K562 (cell line): ENCODE data around the gene CLP1. TPM values are rescaled to one million over a fixed set of nuclear protein-coding genes. Genes with fewer than 3 reads are reported as not detected.

ENCODE experiments used
- ARID2 ChIP-seq: fragments of 450-650 bp; IDR thresholded peaks from 2 replicates; pipeline ENCODE4 v1.6.1; 2017; ENCODE audit warnings: antibody characterized with exemption, mild to moderate bottlenecking
- CBX8 ChIP-seq: fragments of 200-600 bp; sonication (generic); IDR thresholded peaks from 2 replicates; pipeline ENCODE4 v1.6.1; 2012; ENCODE audit warnings: borderline replicate concordance, mixed run types, low read depth, mild to moderate bottlenecking, moderate library complexity, mixed read lengths, low read length, control low read depth, inconsistent platforms; ENCODE audit not compliant: poor library complexity, severe bottlenecking; ENCODE audit errors: extremely low read depth
- ETS2 ChIP-seq: IDR thresholded peaks from 2 replicates; pipeline ENCODE4 v1.6.1; 2016; ENCODE audit warnings: borderline replicate concordance, missing genetic modification characterization, mild to moderate bottlenecking, moderate library complexity, missing compliant biosample characterization; ENCODE audit not compliant: poor library complexity, severe bottlenecking
- HDAC2 ChIP-seq: fragments of 450-650 bp; IDR thresholded peaks from 2 replicates; pipeline ENCODE4 v1.6.1; 2016; ENCODE audit warnings: mild to moderate bottlenecking
- HDGF ChIP-seq: fragments of 450-650 bp; IDR thresholded peaks from 2 replicates; pipeline ENCODE4 v1.6.1; 2016
- HNRNPK ChIP-seq: fragments of 200-400 bp; formaldehyde crosslinking; IDR thresholded peaks from one replicate; pipeline ENCODE4 v1.6.1; 2018; ENCODE audit warnings: mild to moderate bottlenecking, low read depth, low read length; ENCODE audit not compliant: poor library complexity, severe bottlenecking
- LCOR ChIP-seq: sonication (generic); formaldehyde crosslinking; IDR thresholded peaks from 2 replicates; pipeline ENCODE4 v1.8.0; 2022; ENCODE audit warnings: mild to moderate bottlenecking, missing genetic modification reagents
- MCM2 ChIP-seq: fragments of 450-650 bp; IDR thresholded peaks from 2 replicates; pipeline ENCODE4 v1.6.1; 2017; ENCODE audit warnings: low read depth, mild to moderate bottlenecking
- POLR2H ChIP-seq: IDR thresholded peaks from 2 replicates; pipeline ENCODE4 v1.6.1; 2016; ENCODE audit warnings: missing genetic modification characterization, low read depth, mild to moderate bottlenecking, control low read depth, missing compliant biosample characterization, moderate library complexity
- PTBP1 ChIP-seq: fragments of 200-400 bp; formaldehyde crosslinking; IDR thresholded peaks from 2 replicates; pipeline ENCODE4 v1.6.1; 2017; ENCODE audit warnings: low read depth, low read length
- PTRF ChIP-seq: fragments of 450-650 bp; IDR thresholded peaks from 2 replicates; pipeline ENCODE4 v1.6.1; 2016; ENCODE audit warnings: mild to moderate bottlenecking, missing genetic modification characterization, missing compliant biosample characterization
- RBM34 ChIP-seq: fragments of 200-400 bp; formaldehyde crosslinking; IDR thresholded peaks from 2 replicates; pipeline ENCODE4 v1.6.1; 2018; ENCODE audit warnings: low read length, borderline replicate concordance; ENCODE audit not compliant: insufficient read depth
- SMAD2 ChIP-seq: fragments of 150-350 bp; IDR thresholded peaks from 2 replicates; pipeline ENCODE4 v1.6.1; 2014; ENCODE audit warnings: low read depth, mild to moderate bottlenecking, low read length
- SMC3 ChIP-seq: conservative IDR thresholded peaks from 2 replicates; pipeline ENCODE4 v1.6.1; 2011; ENCODE audit warnings: low read depth, low read length, improper control_type of control experiment; ENCODE audit not compliant: insufficient read depth
- TCFL5 ChIP-seq: fragments of 250-450 bp; sonication (Bioruptor Pico); conservative IDR thresholded peaks from 2 replicates; pipeline ENCODE4 v1.6.1; 2021; ENCODE audit warnings: mild to moderate bottlenecking, moderate library complexity, matching md5 sums
- TEAD4 ChIP-seq, 2 experiments: sonication (generic) in 1 of 2; formaldehyde crosslinking in 1 of 2; IDR thresholded peaks; 2 replicates each; pipeline versions ENCODE4 v1.6.1 to v1.8.0; 2012 to 2022; ENCODE audit warnings: borderline replicate concordance in 1 of 2, inconsistent platforms in 1 of 2, low read length in 1 of 2, mild to moderate bottlenecking in 1 of 2, missing genetic modification reagents in 1 of 2
- ZNF146 ChIP-seq: IDR thresholded peaks from one replicate; pipeline ENCODE4 v1.6.1; 2018; ENCODE audit warnings: missing compliant biosample characterization; ENCODE audit not compliant: unreplicated experiment
- ZNF232 ChIP-seq: sonication (generic); formaldehyde crosslinking; IDR thresholded peaks from 2 replicates; pipeline ENCODE4 v1.8.0; 2022; ENCODE audit warnings: mild to moderate bottlenecking, missing genetic modification reagents
- ZNF445 ChIP-seq: fragments of 250-450 bp; sonication (Bioruptor Pico); IDR thresholded peaks from 2 replicates; pipeline ENCODE4 v1.4.0; 2020; ENCODE audit warnings: low read depth, mild to moderate bottlenecking, moderate library complexity
- ZNF77 ChIP-seq: fragments of 250-450 bp; sonication (Bioruptor Pico); IDR thresholded peaks from 2 replicates; pipeline ENCODE4 v1.5.0; 2020
- polyA plus RNA-seq, 8 experiments: library from polyadenylated mRNA; depleted of rRNA in 4 of 8; stranded (reverse) in 5 of 8; unstranded in 3 of 8; fragments of >200 nt; fragmentation: Nextera tagmentation in 2 of 8; fragmentation: Illumina TruSeq in 1 of 8; extraction: Ambion mirVana in 2 of 8; extraction: Trizol in 1 of 8; gene quantifications; 2 replicates each; pipeline versions ENCODE4 v1.2.1 to v1.2.3, GENCODE V29; 2011 to 2014; ENCODE audit warnings: inconsistent platforms in 1 of 8, missing spikeins in 1 of 8
- total RNA-seq, 7 experiments: library from RNA; depleted of rRNA in 6 of 7; stranded (reverse); fragments of >200 nt in 6 of 7; fragmentation: Illumina TruSeq in 2 of 7; extraction: Trizol in 2 of 7; gene quantifications; 2 replicates each; pipeline versions ENCODE4 v1.2.1 to v1.2.3, GENCODE V29; 2011 to 2021; ENCODE audit warnings: low replicate concordance in 1 of 7
- TF ChIP-seq, protein P1 (sequence below), 2 experiments: fragments of 450-650 bp; conservative IDR thresholded peaks; 2 replicates each; pipeline ENCODE4 v1.6.1; 2017; ENCODE audit warnings: mild to moderate bottlenecking in 2 of 2, moderate library complexity in 2 of 2
- TF ChIP-seq, protein P2 (sequence below): IDR thresholded peaks from 2 replicates; pipeline ENCODE4 v1.6.1; 2016; ENCODE audit warnings: missing genetic modification characterization, missing compliant biosample characterization

Gene CLP1
- total and polyA plus RNA-seq, 9 of the 15 experiments (the other 6 are each of a cell fraction or from before 2014, with no cell fraction given): 19.1 to 46.2 (median 27.8) TPM

DNA sequence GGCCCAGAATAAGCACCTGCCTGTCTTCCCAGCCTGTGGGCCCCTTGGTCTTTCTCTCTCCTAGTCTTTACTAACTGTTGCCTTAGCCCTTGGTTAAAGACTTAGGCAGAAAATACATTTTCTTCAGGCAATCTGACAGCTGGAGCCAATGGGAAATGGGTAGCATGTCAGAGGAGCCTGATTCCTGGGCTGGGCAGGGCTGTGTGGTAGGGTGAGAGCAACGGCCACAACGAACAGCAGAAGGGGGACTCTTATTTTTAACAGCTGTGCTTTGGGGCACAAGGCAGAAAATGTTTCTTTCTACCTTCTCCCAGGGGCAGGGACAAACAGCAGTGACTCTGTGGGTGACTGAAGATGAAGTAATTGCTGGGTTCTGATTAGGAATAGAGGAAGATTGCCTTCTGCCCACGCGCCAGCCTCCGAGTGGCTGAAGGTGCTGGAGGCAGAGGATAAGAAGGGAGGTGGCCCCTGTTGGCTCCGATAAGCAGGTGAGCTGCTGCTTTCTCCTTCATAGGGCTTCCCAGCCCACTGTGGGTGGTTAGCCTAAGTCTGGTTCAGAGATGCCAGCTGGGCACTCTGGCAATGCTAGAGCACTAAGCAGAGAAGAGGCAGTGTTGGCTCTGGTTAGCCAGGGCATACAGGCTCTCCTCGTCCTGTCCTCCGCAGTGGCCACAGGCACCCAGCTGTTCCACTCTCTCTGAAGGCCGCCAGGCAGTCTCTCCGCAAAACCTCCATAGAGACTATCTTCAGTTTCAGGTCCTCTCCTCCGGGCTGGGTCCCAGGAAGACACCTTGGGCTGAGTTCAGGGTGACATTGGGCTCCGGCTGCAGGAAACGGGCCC, 9.4 kb upstream of the CLP1 start (continued):
- no peak for TF ChIP-seq CBX8
- TF ChIP-seq HDGF: no peak
- no peak for TF ChIP-seq PTBP1
- TF ChIP-seq TCFL5 (CRISPR knock-in tag): no peak
- TF ChIP-seq POLR2H: no peak
- no peak for TF ChIP-seq ETS2
- TF ChIP-seq, protein P1, sequence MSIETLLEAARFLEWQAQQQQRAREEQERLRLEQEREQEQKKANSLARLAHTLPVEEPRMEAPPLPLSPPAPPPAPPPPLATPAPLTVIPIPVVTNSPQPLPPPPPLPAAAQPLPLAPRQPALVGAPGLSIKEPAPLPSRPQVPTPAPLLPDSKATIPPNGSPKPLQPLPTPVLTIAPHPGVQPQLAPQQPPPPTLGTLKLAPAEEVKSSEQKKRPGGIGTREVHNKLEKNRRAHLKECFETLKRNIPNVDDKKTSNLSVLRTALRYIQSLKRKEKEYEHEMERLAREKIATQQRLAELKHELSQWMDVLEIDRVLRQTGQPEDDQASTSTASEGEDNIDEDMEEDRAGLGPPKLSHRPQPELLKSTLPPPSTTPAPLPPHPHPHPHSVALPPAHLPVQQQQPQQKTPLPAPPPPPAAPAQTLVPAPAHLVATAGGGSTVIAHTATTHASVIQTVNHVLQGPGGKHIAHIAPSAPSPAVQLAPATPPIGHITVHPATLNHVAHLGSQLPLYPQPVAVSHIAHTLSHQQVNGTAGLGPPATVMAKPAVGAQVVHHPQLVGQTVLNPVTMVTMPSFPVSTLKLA (conservative IDR thresholded peaks at IDR 0.05): no peak; a peak in 1 of 4 replicates
- TF ChIP-seq HNRNPK: no peak
- peak; percentile 96 for TF ChIP-seq HDAC2
- peak; percentile 99 for TF ChIP-seq TEAD4 (IDR thresholded peaks at IDR 0.05; ENCODE audit: low read length)
- no peak for TF ChIP-seq TEAD4 (CRISPR knock-in tag; IDR thresholded peaks at IDR 0.05; ENCODE audit: borderline replicate concordance)
- no peak for TF ChIP-seq MCM2
- no peak for TF ChIP-seq ZNF146 (CRISPR knock-in tag)
- TF ChIP-seq SMC3: no peak
- no peak for TF ChIP-seq ZNF445 (CRISPR knock-in tag)
- no peak for TF ChIP-seq PTRF (tag)
- no peak for TF ChIP-seq ZNF232 (CRISPR knock-in tag)
- TF ChIP-seq, protein P2, sequence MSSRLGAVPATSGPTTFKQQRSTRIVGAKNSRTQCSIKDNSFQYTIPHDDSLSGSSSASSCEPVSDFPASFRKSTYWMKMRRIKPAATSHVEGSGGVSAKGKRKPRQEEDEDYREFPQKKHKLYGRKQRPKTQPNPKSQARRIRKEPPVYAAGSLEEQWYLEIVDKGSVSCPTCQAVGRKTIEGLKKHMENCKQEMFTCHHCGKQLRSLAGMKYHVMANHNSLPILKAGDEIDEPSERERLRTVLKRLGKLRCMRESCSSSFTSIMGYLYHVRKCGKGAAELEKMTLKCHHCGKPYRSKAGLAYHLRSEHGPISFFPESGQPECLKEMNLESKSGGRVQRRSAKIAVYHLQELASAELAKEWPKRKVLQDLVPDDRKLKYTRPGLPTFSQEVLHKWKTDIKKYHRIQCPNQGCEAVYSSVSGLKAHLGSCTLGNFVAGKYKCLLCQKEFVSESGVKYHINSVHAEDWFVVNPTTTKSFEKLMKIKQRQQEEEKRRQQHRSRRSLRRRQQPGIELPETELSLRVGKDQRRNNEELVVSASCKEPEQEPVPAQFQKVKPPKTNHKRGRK (tag): no peak
- TF ChIP-seq ARID2: no peak
- TF ChIP-seq LCOR (CRISPR knock-in tag): no peak
- TF ChIP-seq SMAD2: no peak
- no peak for TF ChIP-seq ZNF77
- TF ChIP-seq RBM34: no peak
